ENCODE data around the gene CHCHD10. TPM values are rescaled to one million over a fixed set of nuclear protein-coding genes. Genes with fewer than 3 reads are reported as not detected.
A peak's percentile ranks its signal among the peaks of the same experiment; 100 is the strongest.

Gene CHCHD10
- total and polyA plus RNA-seq, 2 of the 13 experiments (the other 11 are each of a cell fraction or from before 2014, with no cell fraction given): 37.0 to 62.8 TPM

GRCh38 chr22:23786752-23787599 is 19.2 kb upstream of the CHCHD10 start, which contains the start of gene SMARCB1 (continued):
- TF ChIP-seq ZBTB40 (IDR thresholded peaks at IDR 0.05) (no peak), ZBTB40 (CRISPR knock-in tag; IDR thresholded peaks at IDR 0.05) (no peak), ZMAT5 (CRISPR knock-in tag; IDR thresholded peaks at IDR 0.05; ENCODE audit: borderline replicate concordance, low read depth) (no peak), ZNF563 (CRISPR knock-in tag; IDR thresholded peaks at IDR 0.05) (peak; percentile 87), ZIK1 (CRISPR knock-in tag; IDR thresholded peaks at IDR 0.05; ENCODE audit: borderline replicate concordance, low read depth) (no peak), SYNCRIP (IDR thresholded peaks at IDR 0.05; ENCODE audit: insufficient read depth, low read depth, low read length) (no peak), ZNF589 (CRISPR knock-in tag; conservative IDR thresholded peaks at IDR 0.05) (no peak), SMAD3 (CRISPR knock-in tag; IDR thresholded peaks at IDR 0.05) (0 out of 2 replicates have a peak, but pooled peaks have one; percentile 43), ETV5 (CRISPR knock-in tag; IDR thresholded peaks at IDR 0.05; ENCODE audit: borderline replicate concordance) (no peak), ZNF788 (CRISPR knock-in tag; IDR thresholded peaks at IDR 0.05; ENCODE audit: borderline replicate concordance) (peak; percentile 51; the same call in 1 of the 2 replicates), FOXP4 (CRISPR knock-in tag; IDR thresholded peaks at IDR 0.05) (no peak), ZSCAN21 (CRISPR knock-in tag; IDR thresholded peaks at IDR 0.05; ENCODE audit: borderline replicate concordance) (no peak), RBM22 (optimal IDR thresholded peaks at IDR 0.05; ENCODE audit: low read length) (no peak), SNAPC2 (CRISPR knock-in tag; IDR thresholded peaks at IDR 0.05) (peak; percentile 41; the same call in 1 of the 2 replicates), ZNF18 (CRISPR knock-in tag; IDR thresholded peaks at IDR 0.05; ENCODE audit: insufficient replicate concordance) (peak; percentile 75)
